Fibroblast of skin of abdomen (primary cell): Measurements from ENCODE around the gene LNP1.

Experiments
- DNase-seq: peaks from one replicate; pipeline ENCODE4 v3.0.0-alpha.2; 2013

Gene LNP1

DNA sequence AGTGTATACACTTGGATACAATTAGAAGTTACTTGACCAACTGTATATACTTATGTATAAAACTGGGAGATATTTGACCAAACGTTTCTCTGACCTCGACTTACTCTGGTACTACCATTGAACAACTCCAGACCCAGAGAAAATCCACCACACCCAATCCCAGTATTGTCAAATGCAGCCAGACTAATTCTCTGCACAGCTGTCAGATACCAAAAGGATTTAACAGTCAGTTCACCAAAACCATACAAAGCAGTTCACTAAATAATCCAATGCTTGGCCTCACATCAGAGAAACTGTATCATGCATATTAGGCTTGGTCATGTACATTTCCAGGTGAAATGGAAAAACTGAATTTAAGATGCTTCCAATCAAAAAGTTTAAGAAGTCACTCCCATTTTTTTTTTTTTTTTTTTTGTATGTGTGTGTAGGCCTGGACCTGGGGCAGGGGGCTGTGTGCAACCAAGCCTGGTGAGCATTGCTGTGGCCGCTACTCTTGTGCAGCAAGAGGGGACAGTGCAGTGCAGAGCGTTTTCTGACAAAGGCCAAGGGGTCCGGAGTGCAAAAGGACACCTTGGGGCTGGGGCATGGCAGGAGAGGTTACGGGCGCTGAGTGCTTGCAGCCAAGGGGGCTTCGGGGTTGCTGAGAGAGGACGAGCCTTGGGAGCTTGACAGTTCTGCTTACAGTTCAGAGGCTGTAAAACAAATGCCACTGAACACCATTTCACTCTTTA lies 1.8 kb upstream of the LNP1 start:
- no peak for DNase-seq

DNA sequence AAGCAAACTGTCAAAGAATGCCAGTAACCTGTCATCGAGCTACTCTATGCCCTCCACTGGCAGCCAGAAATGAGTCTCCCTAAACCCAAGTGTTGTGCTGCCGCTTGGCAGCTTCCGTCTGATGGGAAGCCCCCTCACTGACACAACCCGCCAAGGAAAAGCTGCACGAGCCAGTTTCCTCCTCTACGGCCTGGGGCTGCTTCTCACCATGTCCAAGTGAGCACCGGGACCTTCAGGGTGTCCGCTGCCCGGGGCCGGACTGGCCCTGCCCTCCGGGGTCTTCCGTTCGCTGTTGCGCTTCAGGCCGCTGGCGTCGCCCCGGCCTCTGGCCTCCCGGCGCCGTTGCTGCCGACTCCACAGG lies 940 bp upstream of the LNP1 start:
- peak; percentile 6 for DNase-seq

DNA sequence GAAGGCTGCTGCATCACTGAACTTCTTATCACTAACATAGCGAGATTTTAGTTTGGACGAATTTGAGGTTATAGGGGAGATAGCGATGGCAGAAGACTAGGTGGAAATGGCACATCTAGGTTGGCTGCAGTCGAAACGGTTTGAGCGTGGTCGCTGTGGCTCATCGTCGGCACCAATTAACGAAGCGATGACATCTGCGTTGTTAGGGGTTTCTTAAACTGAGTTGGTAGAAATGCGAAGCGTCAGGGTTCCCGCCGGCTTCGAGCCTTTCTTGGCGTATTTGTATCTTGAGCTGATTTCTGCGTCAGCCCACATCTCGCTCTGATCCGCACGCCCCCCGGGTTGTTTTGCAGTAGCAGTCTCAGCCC lies 319 bp downstream of the LNP1 start:
- DNase-seq, result peak; percentile 44

DNA sequence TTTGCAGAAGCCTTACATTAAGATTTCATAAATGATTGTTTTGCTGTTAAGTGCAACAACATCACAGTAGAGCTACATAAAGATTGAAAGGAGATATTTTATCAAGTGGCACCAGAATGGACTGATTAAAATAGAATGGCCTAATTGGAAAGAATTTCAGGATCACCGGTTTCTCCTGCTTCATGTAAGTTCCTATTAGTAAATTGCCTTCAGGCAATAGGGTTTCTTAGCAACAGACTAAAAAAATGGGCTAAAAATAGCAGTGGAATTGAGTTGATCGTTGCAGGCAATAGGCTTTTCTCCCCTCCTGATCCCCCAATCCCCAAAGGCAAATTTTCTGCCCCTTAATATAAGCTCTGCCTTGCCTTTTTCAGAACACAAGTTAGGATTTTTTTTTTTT lies 917 bp downstream of the LNP1 start:
- peak; percentile 24 for DNase-seq

DNA sequence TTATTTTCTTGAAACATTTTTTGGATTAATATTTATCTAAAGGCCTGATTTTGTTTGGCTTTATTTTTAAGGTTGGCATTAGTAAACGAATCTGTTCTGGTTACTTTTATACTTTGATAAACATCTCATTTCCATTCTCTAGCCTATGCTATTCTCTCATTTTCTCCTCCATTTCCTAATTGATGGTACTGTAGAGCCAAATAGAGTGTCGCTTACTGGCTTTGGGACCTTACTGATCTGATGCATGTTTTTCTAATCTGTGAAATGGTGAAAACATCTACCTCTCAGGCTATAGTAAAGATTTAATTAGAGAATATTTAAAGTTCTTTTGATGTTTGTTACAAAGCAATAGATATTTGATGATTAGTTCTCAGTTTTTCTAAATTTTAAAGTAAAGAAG lies 1.6 kb downstream of the LNP1 start:
- no peak for DNase-seq

DNA sequence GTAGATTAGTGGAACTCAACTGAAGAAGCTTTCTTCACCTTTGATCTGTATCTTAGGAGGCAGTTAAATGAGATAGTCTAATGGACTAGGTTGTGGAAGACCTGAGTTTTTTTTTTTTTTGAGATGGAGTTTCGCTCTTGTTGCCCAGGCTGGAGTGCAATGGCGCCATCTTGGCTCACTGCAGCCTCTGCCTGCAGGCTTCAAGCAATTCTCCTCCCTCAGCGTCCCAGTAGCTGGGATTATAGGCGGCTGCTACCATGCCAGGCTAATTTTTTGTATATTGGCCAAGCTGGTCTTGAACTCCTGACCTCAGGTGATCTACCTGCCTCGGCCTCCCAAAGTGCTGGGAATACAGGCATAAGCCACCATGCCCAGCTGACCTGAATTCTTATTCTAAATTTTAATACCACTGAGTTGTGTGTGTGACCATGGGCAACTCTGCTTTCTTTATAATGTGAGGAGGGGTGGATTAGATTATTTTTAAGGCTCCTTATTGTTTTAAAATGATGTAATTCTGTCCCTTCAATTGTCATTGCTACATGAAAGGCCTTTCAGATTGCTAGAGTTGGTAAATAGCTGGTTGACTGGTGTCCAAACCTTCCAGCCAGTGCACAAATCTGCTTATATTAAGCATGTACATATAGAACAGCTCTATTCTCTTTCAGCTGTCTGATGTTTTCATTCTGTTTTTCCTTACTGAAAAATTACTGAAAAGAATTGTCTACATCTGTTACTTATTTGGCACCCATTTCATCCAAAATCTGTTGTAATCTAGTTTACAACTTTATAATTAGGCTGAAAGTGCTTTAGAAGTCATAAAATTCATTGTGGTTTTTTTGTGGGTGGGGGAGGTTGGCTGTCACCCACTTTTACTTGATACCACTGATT lies 2.3 kb downstream of the LNP1 start:
- DNase-seq, result peak; percentile 31

DNA sequence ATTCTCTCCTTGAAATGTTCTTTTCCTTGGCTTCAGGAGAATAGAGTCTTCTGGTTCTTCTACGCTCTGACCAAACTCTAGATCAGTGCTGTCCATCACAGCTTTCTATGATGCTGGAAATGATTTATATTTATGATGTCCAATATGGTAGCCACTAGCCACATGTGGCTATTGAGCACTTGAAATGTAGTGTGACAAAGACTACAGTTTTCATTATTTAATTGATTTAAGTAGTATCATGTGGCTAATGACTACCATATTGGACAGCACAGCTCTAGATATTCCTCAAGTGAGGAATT lies 2.9 kb downstream of the LNP1 start:
- DNase-seq, result no peak

DNA sequence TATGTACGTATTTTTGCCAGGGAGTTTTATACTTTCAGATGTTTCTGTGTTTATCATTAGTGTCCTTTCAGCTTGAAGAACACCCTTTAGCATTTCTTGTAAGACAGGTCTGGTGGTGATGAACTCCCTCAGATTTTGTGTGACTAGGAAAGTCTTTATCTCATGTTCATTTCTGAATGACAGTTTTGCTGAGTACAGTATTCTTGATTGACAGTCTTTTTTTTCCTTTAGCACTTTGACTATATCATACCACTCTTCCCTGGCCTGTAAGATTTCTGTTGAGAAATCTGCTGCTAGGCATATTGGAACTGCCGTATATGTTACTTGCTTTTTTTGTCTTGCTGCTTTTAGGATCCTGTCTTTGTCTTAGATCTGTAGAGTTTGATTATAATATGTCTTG lies 5.8 kb downstream of the LNP1 start:
- DNase-seq, result no peak

DNA sequence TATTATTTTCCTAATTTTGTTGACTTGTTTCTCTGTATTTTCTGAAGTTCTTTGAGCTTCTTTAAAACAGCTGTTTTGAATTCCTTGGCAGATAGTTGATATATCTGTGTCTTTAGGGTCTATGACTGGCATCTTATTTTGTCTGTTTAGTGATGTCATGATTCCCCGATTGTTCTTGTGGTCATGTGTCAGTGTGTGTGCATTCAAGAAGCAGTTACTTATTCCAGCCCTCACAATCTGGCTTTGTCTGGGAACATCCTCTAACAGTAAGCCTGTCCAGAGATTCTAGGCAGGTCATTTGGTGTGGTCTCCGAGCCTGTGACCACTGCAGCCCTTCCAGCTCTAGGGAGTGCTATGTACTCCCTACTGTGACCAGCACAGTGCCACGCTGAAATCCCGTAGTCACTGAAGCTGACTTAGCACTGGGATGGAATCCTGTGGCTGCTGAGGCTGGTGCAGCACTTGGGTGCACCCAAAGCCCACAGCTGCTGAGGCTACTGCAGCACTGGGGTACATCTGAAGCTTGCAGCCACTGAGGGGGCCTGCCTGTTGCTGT lies 6.7 kb downstream of the LNP1 start:
- DNase-seq, result no peak

DNA sequence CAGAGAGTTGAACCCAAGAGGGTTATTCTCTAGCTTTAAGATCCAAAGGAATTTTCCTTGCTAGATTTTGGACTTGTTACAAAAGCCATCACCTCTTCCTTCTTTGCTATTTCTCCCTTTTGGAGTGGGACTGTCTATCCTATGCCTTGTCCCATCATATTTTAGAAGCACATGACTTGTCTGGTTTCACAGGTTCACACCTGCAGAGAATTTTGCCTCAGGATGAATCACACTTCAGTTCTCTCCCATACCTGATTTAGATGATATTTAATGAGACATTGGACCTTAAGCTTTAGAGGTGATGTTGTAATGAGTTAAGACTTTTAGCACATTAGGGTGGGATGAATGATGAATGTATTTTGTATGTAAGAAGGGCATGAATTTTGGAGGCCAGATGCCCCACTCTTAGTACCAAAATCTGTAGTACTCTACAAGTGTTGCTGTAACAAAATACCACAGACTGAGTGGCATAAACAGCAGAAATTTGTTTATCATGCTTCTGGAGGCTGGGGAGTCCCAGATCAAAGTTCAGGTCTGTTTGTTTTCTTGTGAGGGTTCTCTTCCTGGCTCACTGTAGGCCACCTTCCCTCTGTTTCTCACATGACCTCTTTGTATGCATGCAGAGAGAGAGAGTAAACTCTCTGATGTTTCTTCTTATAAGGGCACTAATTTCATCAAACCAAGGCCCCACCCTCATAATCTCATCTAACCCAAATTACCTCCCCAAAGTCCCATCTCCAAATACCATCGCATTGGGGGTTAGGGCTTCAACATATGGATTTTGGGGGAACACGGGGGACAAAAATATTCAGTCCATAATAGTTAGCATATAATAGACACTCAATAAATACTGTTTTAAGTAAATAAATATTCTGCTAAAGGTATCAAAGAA lies 10.0 kb downstream of the LNP1 start:
- no peak for DNase-seq

DNA sequence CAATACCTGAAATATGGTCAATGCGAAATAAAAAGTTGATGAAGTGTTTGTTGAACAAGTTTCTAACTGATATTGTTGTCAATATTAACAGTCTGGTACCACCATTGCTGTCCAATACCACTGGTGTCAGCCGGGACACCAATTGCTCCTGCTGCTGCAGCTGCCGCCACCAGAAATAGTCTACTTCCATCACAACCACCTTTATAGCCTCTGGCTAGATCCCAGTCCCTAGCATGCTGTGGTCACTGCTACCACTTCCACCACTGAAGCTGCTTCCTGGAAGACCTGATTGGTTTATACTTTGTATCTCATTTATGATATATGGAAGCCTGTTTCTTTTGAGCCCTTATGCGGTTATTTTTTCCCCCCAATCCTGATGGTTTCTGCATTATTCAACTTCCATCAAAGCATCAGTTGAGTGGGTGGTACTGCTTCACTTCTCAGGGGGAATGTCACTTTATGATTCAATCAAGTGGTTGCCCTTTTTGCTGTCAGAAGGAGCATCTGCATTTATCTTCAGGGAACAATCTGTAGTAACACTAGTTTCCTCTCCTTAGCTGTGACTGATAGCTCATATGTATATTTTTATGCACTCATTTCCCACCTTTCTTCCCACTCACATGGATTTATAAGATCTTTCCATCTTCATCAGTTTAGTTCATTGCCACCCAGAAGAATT lies 11.7 kb downstream of the LNP1 start:
- DNase-seq, result no peak

DNA sequence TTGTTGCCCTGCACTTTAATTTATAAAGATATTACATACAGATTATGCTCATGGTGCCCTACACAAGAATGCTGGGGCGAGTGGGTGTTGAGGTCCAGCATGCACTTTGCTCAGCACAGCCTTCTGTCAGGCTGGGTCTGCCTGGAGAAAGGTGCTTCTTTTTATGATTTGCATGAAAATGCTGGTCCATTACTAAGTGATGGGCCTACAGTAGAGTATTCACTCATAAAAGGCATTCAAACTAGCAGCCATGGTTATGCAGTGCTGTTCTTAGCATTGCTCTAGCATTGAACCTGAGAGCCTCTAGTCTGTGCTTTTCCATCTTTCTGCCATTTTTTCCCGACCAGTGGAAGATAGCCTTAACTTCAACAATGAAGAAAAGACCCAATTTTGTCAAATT lies 12.3 kb downstream of the LNP1 start:
- no peak for DNase-seq

DNA sequence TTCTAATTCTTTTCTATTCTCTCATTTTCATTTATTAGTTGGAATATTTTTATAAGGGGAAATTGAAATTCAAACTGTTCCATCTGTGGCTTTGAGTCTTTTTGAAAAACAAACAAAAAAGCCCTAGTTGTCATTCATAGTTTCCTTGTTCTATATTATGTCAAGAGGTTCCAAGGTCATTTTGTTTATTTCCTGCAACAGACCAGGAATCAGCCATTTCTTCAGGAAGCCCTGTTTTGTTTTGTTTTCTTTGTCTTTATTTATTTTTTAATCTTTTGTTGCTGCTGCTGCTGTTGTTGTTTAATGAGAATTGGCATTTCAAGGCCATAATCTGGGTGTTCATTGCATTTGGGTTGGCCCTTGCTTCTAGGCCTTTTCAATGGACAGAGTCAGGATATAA lies 14.8 kb downstream of the LNP1 start:
- DNase-seq, result no peak

DNA sequence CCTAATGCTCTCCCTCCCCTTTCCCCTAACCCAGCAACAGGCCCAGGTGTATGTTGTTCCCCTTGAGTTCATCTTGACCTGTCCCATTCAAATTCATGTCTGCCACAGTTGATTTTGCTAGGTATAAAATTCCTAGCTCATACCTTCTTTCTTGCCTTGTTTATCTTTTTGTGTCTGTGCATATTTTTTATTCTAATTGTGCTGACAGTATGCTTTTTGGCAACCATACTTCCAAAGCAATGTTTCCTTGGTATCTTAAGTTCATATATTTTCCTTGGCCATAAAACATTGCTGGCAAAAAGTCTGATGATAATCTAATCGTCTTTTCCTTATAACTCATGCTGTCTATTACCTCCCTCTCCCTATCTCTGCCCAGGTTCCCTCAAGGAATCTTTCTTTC lies 15.5 kb downstream of the LNP1 start:
- DNase-seq, result no peak

DNA sequence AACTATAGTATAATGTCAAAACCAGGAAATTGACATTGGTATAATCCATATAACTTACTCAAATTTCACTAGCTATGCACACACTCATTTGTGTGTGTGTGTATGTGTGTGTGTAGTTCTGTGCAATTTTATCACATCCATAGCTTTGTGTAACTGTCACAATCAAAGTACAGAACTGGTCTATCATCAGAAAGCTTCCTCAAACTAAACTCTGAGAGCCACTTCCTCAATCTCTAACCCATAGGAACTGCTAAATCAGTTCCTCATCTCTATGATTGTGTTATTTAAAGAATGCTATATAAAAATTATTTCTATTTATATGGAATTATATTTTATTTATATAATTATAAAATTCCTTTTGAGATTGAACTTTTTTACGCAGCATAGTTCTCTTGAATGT lies 18.1 kb downstream of the LNP1 start:
- no peak for DNase-seq

DNA sequence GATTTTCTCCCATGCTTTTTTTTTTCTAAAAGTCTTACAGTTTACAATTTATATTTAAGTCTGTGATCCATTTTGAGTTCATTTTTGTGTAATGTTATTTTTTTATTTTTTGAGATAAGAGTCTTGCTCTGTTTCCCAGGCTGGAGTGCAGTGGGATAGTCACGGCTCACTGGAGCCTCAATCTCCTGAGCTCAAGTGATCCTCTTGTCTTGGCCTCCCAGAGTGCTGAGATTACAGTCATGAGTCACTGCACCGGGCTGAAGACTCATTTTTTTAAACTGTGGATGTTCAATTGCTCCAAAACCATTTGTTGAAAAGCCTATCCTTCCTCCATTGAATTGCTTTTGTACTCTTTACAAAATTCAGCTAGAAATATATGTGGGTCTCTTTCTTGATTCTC lies 19.5 kb downstream of the LNP1 start:
- no peak for DNase-seq

DNA sequence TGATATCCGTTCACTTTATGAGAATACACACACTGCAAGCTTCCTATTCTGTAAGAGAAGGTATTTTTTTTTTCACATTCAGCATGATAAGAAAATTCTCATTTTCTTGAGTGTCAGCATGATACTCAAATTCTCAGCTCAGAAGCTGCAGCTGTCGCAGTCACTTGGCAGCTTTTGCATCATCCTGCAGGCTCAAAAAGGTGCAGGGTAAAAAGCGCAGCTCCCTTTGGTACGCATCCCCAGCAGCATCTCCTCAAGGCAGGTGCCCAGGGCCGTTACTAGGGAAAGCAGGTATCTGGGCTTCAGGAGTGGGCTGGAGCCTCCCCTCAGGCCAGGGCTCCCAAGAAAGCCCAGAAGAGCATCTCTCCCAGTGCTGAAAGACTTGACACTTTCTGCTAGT lies 22.3 kb downstream of the LNP1 start:
- no peak for DNase-seq

DNA sequence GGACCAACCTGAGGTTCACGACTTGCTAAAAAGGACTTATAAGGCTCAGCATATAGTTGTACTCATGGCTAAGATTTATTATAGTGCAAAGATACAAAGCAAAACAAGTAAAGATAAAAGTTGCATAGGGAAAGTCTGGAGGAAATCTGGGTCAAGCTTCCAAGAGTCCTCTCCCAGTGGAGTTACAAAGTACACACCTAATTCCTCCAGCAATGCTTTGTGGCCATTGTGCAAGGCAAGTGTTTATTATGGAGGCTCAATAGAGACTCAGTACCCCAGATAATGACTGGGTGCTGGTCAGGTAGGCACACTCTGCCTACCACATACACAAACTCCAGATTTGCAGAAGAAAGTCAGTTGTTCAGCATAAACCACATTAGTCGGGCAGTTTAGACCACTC lies 22.9 kb downstream of the LNP1 start:
- no peak for DNase-seq

DNA sequence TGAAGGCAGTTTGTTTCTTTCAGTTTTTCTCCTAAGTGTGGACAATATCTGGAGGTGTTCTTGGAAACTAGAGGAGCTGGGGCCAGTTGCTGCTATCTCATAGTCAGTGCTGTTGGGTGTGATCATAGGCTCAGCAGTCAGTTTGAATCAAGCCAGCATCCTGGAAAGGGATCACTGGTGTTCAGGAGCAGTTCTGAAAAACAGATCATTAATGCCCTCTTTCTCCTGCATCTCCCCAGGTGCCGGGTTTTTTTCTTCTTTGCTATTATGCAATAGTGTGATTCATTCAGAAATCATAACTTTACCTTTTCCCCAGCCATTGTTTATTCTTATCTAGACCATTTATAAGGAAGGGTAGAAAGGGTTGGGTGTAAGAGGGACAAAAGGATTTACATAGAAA lies 24.0 kb downstream of the LNP1 start:
- DNase-seq, result no peak

DNA sequence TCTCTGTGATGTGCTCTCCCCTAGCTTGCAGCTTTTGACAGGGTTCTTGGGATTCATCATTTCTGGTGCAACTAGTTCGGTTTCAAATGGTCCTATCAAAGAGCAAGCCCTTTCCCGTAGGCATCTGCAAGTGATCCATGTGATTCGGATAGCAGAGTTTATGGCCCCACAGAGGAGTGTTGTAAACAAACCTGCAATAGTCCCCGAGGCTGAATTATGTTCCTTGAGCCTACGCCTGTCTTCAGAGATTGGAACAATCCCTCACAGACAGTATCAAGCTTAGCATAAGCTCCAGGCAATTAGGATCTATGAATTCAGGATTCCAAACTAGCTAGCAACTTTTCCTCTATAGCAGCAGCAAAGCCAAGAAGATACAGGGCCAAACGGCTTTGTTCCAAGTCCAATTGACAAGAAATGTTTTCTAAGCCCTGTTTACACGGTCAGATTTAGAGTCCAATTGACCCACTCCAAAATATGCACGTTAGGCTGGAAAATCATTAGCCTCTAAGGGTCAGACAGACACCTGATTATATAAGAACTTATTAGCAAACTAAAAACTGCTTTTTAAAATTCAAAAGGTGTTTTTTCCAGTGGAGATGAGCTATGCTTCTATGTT lies 24.8 kb downstream of the LNP1 start:
- DNase-seq, result no peak

DNA sequence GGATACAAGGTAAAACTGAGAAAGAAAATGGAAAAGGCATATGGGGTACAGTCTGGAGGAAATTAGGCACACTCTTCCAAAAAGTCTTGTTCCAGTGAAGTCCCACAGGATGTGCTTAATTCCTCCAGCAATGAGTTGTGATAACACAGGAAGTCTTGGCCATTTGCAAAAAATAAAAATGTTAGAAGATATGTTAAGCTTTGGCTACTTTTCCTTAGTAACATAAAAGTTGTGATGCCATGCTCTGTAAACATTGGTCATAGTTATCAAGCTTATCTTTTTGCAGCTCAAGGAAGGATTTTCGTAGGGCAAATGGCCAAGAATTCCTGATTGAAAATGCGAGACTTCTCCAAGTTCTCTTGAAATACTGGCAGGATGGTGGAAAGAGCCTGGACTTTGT lies 26.4 kb downstream of the LNP1 start:
- DNase-seq, result no peak

DNA sequence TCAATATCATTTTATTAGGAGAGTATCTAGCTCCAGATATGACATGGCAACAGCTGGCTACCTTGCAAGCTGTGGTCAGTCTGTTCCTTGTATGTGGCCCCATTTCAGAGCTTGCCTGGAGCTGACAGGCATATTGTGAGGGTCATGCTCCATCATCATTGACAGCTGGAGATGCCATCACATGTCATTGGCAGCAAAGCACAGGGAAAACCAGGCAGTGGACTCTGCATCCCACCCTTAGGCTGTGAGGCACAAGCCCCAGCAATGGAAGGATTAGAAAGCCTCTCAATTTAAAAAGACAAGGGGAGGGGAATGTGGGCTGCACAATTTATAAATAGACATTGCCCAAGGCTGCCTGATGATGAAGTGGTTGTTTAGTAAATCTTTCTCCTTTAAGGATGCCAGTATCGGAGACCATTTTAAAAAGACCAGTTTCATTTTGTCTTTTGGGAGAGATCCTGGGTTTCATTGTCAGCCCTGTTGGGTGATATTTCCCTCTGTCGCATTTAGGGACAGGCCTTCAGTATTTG lies 27.9 kb downstream of the LNP1 start:
- DNase-seq, result no peak
